Endothelial cell of umbilical vein (primary cell): Measurements from ENCODE around the gene PPP1R16B. TPM values are rescaled to one million over a fixed set of nuclear protein-coding genes. Genes with fewer than 3 reads are reported as not detected.
A peak's percentile ranks its signal among the peaks of the same experiment; 100 is the strongest.

Source experiments
- BruUV-seq: library from RNA; stranded (reverse); fragments of 400-500 nt; replicated peaks from 2 replicates; lab custom pipeline; 2021; lab: Mats Ljungman, UMichigan
- CTCF ChIA-PET: fragments of 300-600, 350-600 bp; sonication (Branson Sonifier 250); formaldehyde crosslinking; loops from one replicate; lab custom pipeline; 2021; ENCODE audit warnings: antibody characterized with exemption, inconsistent platforms; lab: Charles Lee
- POLR2A ChIA-PET: fragments of 300-600, 350-600 bp; sonication (Branson Sonifier 250); formaldehyde crosslinking; loops from one replicate; lab custom pipeline; 2021; ENCODE audit warnings: antibody characterized with exemption, inconsistent platforms; lab: Charles Lee
- DNase-seq: peaks from one replicate; pipeline ENCODE4 v3.0.0-alpha.2; 2011; ENCODE audit warnings: low read depth, low spot score
- FAIRE-seq: peaks from 2 replicates; lab custom pipeline; 2011; peaks lifted over from hg19 to GRCh38; lab: Jason Lieb, UNC
- H2AFZ ChIP-seq: 2 replicates; pipeline ENCODE4 v1.6.0; 2012; ENCODE audit warnings: low read depth, low read length, control low read depth, inconsistent platforms
- H3K27ac ChIP-seq: 2 replicates; pipeline ENCODE4 v1.5.1; 2011; ENCODE audit warnings: low read depth, mild to moderate bottlenecking, control low read depth, low read length, moderate library complexity; ENCODE audit not compliant: insufficient read depth
- H3K27me3 ChIP-seq, 2 experiments: 2 replicates each; pipeline versions ENCODE4 v1.6.0 to v1.6.1; 2011; ENCODE audit warnings: low read length in 2 of 2, mixed read lengths in 1 of 2; ENCODE audit not compliant: control insufficient read depth in 2 of 2, insufficient read depth in 2 of 2
- H3K36me3 ChIP-seq, 2 experiments: 2 replicates in 1 of 2; 3 replicates in 1 of 2; pipeline ENCODE4 v1.5.1; 2011; ENCODE audit warnings: low read length in 2 of 2, mild to moderate bottlenecking in 1 of 2, moderate library complexity in 1 of 2; ENCODE audit not compliant: control insufficient read depth in 2 of 2, insufficient read depth in 2 of 2; ENCODE audit errors: extremely low read depth in 1 of 2
- H3K4me1 ChIP-seq: 3 replicates; pipeline ENCODE4 v1.5.1; 2011; ENCODE audit warnings: mild to moderate bottlenecking, low read length; ENCODE audit not compliant: control insufficient read depth, insufficient read depth; ENCODE audit errors: extremely low read depth
- H3K4me2 ChIP-seq: 2 replicates; pipeline ENCODE4 v1.6.1; 2011; ENCODE audit warnings: low read length, control low read depth, mixed read lengths; ENCODE audit not compliant: insufficient read depth
- H3K4me3 ChIP-seq, 3 experiments: fragments of 200-600 bp in 1 of 3; sonication (generic), shearing (Covaris generic) in 1 of 3; replicated peaks in 1 of 3; 2 replicates each; pipeline ENCODE4 v1.5.1; 2011 to 2016; ENCODE audit warnings: control low read depth in 3 of 3, low read length in 3 of 3, mild to moderate bottlenecking in 2 of 3, inconsistent platforms in 1 of 3, low read depth in 1 of 3, moderate library complexity in 1 of 3; ENCODE audit not compliant: insufficient read depth in 1 of 3
- H3K79me2 ChIP-seq: 2 replicates; pipeline ENCODE4 v1.6.0; 2012; ENCODE audit warnings: low read length, inconsistent platforms; ENCODE audit not compliant: control insufficient read depth, insufficient read depth
- H3K9ac ChIP-seq: replicated peaks from 2 replicates; pipeline ENCODE3; 2011; ENCODE audit warnings: low read length, control low read depth; ENCODE audit not compliant: insufficient read depth; ENCODE audit errors: extremely low read depth
- H3K9me1 ChIP-seq: replicated peaks from 3 replicates; pipeline ENCODE4 v1.6.0; 2011; ENCODE audit warnings: mild to moderate bottlenecking, low read length; ENCODE audit not compliant: control insufficient read depth, insufficient read depth; ENCODE audit errors: extremely low read depth
- H3K9me3 ChIP-seq: replicated peaks from 2 replicates; pipeline ENCODE4 v1.5.1; 2012; ENCODE audit warnings: low read length, inconsistent platforms; ENCODE audit not compliant: control insufficient read depth, insufficient read depth
- H4K20me1 ChIP-seq: replicated peaks from 2 replicates; pipeline ENCODE3; 2011; ENCODE audit warnings: mild to moderate bottlenecking, low read length; ENCODE audit not compliant: control insufficient read depth, insufficient read depth; ENCODE audit errors: extremely low read depth
- CTCF ChIP-seq, 2 donors: IDR thresholded peaks; 1 replicate in 1 of 2; 2 replicates in 1 of 2; pipeline ENCODE4 v1.5.1; 2011; ENCODE audit warnings: low read length in 2 of 2, mild to moderate bottlenecking in 2 of 2, moderate library complexity in 2 of 2, control low read depth in 1 of 2, inconsistent platforms in 1 of 2, low read depth in 1 of 2; ENCODE audit not compliant: insufficient read depth in 1 of 2; ENCODE audit errors: extremely low read depth in 1 of 2
- EZH2 ChIP-seq: IDR thresholded peaks from 2 replicates; pipeline ENCODE4 v1.6.1; 2012; ENCODE audit warnings: borderline replicate concordance, low read depth, mild to moderate bottlenecking, moderate library complexity, low read length, inconsistent platforms; ENCODE audit not compliant: severe bottlenecking
- FOS ChIP-seq: IDR thresholded peaks from 2 replicates; pipeline ENCODE4 v1.6.1; 2011; ENCODE audit warnings: mild to moderate bottlenecking, low read length, moderate library complexity, borderline replicate concordance; ENCODE audit not compliant: insufficient read depth
- GATA2 ChIP-seq: IDR thresholded peaks from 2 replicates; pipeline ENCODE4 v1.7.0; 2011; ENCODE audit warnings: low read depth, mild to moderate bottlenecking, moderate library complexity, mixed read lengths, low read length; ENCODE audit not compliant: insufficient read length, insufficient read depth
- JUN ChIP-seq: IDR thresholded peaks from 2 replicates; pipeline ENCODE4 v1.6.1; 2011; ENCODE audit warnings: borderline replicate concordance, low read depth; ENCODE audit not compliant: insufficient read length, insufficient read depth
- MAX ChIP-seq: IDR thresholded peaks from 2 replicates; pipeline ENCODE4 v1.6.1; 2011; ENCODE audit not compliant: insufficient read depth, insufficient read length
- MYC ChIP-seq: IDR thresholded peaks from one replicate; pipeline ENCODE4 v1.6.1; 2011; ENCODE audit warnings: mild to moderate bottlenecking, low read depth, low read length
- POLR2A ChIP-seq: IDR thresholded peaks from 2 replicates; pipeline ENCODE4 v1.6.1; 2012; ENCODE audit warnings: low read depth, mild to moderate bottlenecking, control low read depth, low read length
- POLR2AphosphoS5 ChIP-seq: IDR thresholded peaks from 2 replicates; pipeline ENCODE4 v1.6.1; 2012; ENCODE audit warnings: low read depth, mild to moderate bottlenecking, control low read depth, low read length, moderate library complexity; ENCODE audit not compliant: insufficient read depth
- dilution Hi-C: fragments of 300-500 bp; cut with MboI; formaldehyde crosslinking; loops from one replicate; pipeline ENCODE4 v1.15.0; 2019; ENCODE audit warnings: low sequenced_read_pairs; ENCODE audit not compliant: extremely low pct_ligation_motif_present
- intact Hi-C: fragments of 100-400 bp; cut with micrococcal nuclease; formaldehyde crosslinking; loops from one replicate; pipeline ENCODE4 v1.10.0; 2022
- polyA plus RNA-seq, 4 experiments: library from polyadenylated mRNA; depleted of rRNA in 3 of 4; stranded (reverse) in 3 of 4; unstranded in 1 of 4; fragments of >200 nt; gene quantifications; 2 replicates each; pipeline versions ENCODE4 v1.2.1 to v1.2.3, GENCODE V29; 2011 to 2012; ENCODE audit warnings: missing spikeins in 1 of 4
- total RNA-seq: library from RNA; stranded (reverse); gene quantifications from 2 replicates; pipeline ENCODE4 v1.2.3, GENCODE V29; 2021

PPP1R16B gene
- total and polyA plus RNA-seq, 2 donors (not counting 3 experiments of a cell fraction or from before 2014, with no cell fraction given) = 34.7 to 68.1 TPM

GRCh38 chr20:38825901-38826625, 20.6 kb downstream of the PPP1R16B start:
- H2AFZ ChIP-seq = no peak overlapping the region
- intact Hi-C loops (loop anchor here (2.0 kb wide), 1 partner anchor 97 kb away; no protein-coding TSS in a partner anchor), dilution Hi-C loops (no loop called here)
- H3K4me1 ChIP-seq = peaks cover 61% of the 10 kb centered on the region
- FAIRE-seq = peak; percentile 65
- H4K20me1 ChIP-seq = no peaks in the 10 kb centered on the region
- peak overlapping the region; percentile 99 for H3K27ac ChIP-seq
- peak overlapping the region; percentile 1 for H3K9ac ChIP-seq
- no peak overlapping the region for H3K4me3 ChIP-seq
- no peak overlapping the region for H3K4me2 ChIP-seq
- H3K36me3 ChIP-seq = peaks cover 0 to 3% of the 10 kb centered on the region in 2 experiments
- TF ChIP-seq MYC (no peak), GATA2 (no peak), CTCF (IDR thresholded peaks at IDR 0.05; ENCODE audit: extremely low read depth in 1 of 2, insufficient read depth in 1 of 2, low read depth in 1 of 2, low read length in 2 of 2) (no peak), FOS (no peak), MAX (no peak), JUN (no peak), POLR2A (no peak), POLR2AphosphoS5 (no peak), EZH2 (no peak)
- peak; percentile 86 for DNase-seq
- ChIA-PET POLR2A (interaction anchor here (0.7 to 2.6 kb wide), 3 partner anchors 14 to 21 kb away, joined by 4 to 12 read pairs (median 5); partner anchors contain the start of gene PPP1R16B), CTCF (interaction anchor here (0.7 to 3.3 kb wide), 5 partner anchors 14 to 49 kb away, joined by 3 to 16 read pairs (median 11); partner anchors contain the start of gene PPP1R16B)
- no peaks in the 10 kb centered on the region for H3K9me3 ChIP-seq
- no peaks in the 10 kb centered on the region for H3K79me2 ChIP-seq
- no peaks in the 10 kb centered on the region for H3K9me1 ChIP-seq
- BruUV-seq = no TSS peak
- H3K27me3 ChIP-seq = no peaks in the 10 kb centered on the region
